Erythroblast (primary cell): Measurements from ENCODE around the gene C5orf46.

ENCODE experiments used
- GATA1 ChIP-seq: IDR thresholded peaks from 2 replicates; pipeline ENCODE4 v1.6.1; 2011; ENCODE audit warnings: low read depth, mild to moderate bottlenecking, control low read depth, low read length, moderate library complexity
- POLR2A ChIP-seq: IDR thresholded peaks from 2 replicates; pipeline ENCODE4 v1.6.1; 2011; ENCODE audit warnings: mild to moderate bottlenecking, low read length

- TF ChIP-seq POLR2A (no peak), GATA1 (no peak)
Measured at GRCh38 chr5:147913786-147914185, 7.4 kb upstream of the C5orf46 start.
